Glutamatergic neuron (in vitro differentiated cells): Measurements from ENCODE around the gene GCC2. TPM values are rescaled to one million over a fixed set of nuclear protein-coding genes. Genes with fewer than 3 reads are reported as not detected.

ENCODE experiments used
- DNase-seq: peaks from one replicate; pipeline ENCODE4 v3.0.0; 2022
- H3K27ac Mint-ChIP-seq: one replicate; pipeline ENCODE4 v1.8.0; 2020; ENCODE audit warnings: mild to moderate bottlenecking, mixed read lengths, inconsistent platforms; ENCODE audit not compliant: unreplicated experiment
- H3K27me3 Mint-ChIP-seq: one replicate; pipeline ENCODE4 v1.8.0; 2020; ENCODE audit warnings: mild to moderate bottlenecking, moderate library complexity, mixed read lengths, inconsistent platforms; ENCODE audit not compliant: unreplicated experiment
- H3K36me3 Mint-ChIP-seq: one replicate; pipeline ENCODE4 v1.8.0; 2020; ENCODE audit warnings: mild to moderate bottlenecking, mixed read lengths, inconsistent platforms; ENCODE audit not compliant: unreplicated experiment
- H3K4me1 Mint-ChIP-seq: one replicate; pipeline ENCODE4 v1.8.0; 2020; ENCODE audit warnings: mild to moderate bottlenecking, low read depth, mixed read lengths, inconsistent platforms; ENCODE audit not compliant: unreplicated experiment
- H3K4me3 Mint-ChIP-seq: one replicate; pipeline ENCODE4 v1.8.0; 2020; ENCODE audit warnings: mild to moderate bottlenecking, mixed read lengths, inconsistent platforms; ENCODE audit not compliant: unreplicated experiment
- H3K9me3 Mint-ChIP-seq: one replicate; pipeline ENCODE4 v1.8.0; 2020; ENCODE audit warnings: mild to moderate bottlenecking, moderate library complexity, mixed read lengths, inconsistent platforms; ENCODE audit not compliant: unreplicated experiment
- total RNA-seq: library from RNA; stranded (reverse); fragmentation: NEBNext Ultra II Directional; extraction: Animal tissue kit (Norgen Biotek cat#: 25700); gene quantifications from one replicate; pipeline ENCODE4 v1.2.1, GENCODE V29; 2021; ENCODE audit not compliant: unreplicated experiment
- TF ChIP-seq, protein P1 (sequence below): fragments of 200-600 bp; sonication (generic); IDR thresholded peaks from one replicate; pipeline ENCODE4 v1.5.0; 2021; ENCODE audit not compliant: partially characterized antibody, unreplicated experiment

Gene GCC2
- total RNA-seq, 1 donor from 2014 or later = 36.0 TPM

GRCh38 chr2:108547606-108548005 is 98.6 kb downstream of the GCC2 start:
- Mint-ChIP-seq H3K27ac (no peak overlapping the region), H3K4me1 (no peaks in the 10 kb centered on the region), H3K27me3 (no peaks in the 10 kb centered on the region), H3K36me3 (peaks cover 3% of the 10 kb centered on the region), H3K4me3 (no peak overlapping the region), H3K9me3 (no peaks in the 10 kb centered on the region)
- TF ChIP-seq, protein P1, sequence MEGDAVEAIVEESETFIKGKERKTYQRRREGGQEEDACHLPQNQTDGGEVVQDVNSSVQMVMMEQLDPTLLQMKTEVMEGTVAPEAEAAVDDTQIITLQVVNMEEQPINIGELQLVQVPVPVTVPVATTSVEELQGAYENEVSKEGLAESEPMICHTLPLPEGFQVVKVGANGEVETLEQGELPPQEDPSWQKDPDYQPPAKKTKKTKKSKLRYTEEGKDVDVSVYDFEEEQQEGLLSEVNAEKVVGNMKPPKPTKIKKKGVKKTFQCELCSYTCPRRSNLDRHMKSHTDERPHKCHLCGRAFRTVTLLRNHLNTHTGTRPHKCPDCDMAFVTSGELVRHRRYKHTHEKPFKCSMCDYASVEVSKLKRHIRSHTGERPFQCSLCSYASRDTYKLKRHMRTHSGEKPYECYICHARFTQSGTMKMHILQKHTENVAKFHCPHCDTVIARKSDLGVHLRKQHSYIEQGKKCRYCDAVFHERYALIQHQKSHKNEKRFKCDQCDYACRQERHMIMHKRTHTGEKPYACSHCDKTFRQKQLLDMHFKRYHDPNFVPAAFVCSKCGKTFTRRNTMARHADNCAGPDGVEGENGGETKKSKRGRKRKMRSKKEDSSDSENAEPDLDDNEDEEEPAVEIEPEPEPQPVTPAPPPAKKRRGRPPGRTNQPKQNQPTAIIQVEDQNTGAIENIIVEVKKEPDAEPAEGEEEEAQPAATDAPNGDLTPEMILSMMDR = no peak
- DNase-seq = no peak

DNA sequence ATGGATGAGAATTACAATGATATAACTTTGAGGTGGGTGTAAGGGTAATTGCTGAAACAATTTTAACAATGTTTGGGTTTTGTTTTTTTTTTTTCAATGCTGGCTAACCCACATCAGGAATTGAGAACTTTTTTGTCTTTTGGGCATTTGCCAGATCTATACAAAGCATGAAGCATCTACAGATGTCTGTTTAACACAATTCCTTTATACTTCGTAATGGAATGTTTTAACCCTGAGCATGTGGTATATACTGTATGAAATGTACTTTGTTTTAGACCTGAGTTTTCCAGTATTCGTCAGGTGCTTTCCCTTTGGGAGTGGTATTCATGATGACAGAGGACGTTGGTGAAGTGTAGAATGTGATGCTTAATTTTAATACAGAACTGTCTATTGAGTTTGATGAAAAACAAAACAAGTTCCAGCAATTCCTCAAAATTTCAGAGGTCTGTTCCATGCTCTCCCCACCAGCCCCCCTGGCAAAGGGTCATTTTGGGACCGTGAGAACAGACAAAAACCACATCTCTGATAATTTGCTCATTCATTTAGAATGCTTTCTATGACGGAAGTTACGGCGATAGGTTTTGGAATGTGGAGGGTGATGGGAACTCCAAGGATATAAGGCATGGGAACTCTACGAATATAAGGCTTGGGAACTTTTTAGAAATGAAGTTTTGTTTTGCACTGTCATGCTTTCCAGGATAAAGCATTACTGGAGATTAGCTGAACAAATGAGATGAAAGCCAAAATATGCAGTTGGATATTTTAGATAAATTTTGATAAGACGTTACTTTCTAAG is 99.4 kb downstream of the GCC2 start:
- H3K4me1 Mint-ChIP-seq = peaks cover 2% of the 10 kb centered on the region
- no peaks in the 10 kb centered on the region for H3K36me3 Mint-ChIP-seq
- no peaks in the 10 kb centered on the region for H3K9me3 Mint-ChIP-seq
- H3K4me3 Mint-ChIP-seq = no peak overlapping the region
- no peak overlapping the region for H3K27ac Mint-ChIP-seq
- TF ChIP-seq, protein P1 = no peak
- DNase-seq = no peak
- H3K27me3 Mint-ChIP-seq = no peaks in the 10 kb centered on the region

DNA sequence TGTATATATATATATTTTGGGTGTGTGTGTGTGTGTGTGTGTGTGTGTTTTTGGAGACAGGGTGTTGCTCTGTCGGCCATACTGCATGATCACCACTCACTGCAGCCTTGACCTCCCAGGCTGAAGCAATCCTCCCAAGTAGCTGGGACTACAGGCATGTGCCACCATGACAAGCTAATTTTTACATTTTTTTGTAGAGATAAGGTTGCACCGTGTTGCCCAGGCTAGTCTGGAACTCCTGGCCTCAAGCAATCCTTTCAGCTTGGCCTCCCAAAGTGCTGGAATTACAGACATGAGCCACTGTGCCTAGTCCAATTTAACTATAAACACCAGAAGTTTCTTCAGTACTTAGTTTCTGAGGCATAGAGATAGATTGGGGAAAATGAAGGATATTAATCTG is 103.6 kb downstream of the GCC2 start:
- no peak for DNase-seq
- Mint-ChIP-seq H3K9me3 (no peaks in the 10 kb centered on the region), H3K36me3 (no peaks in the 10 kb centered on the region), H3K27me3 (no peaks in the 10 kb centered on the region), H3K27ac (no peak overlapping the region), H3K4me3 (no peak overlapping the region), H3K4me1 (peaks cover 13% of the 10 kb centered on the region)
- TF ChIP-seq, protein P1 = no peak

GRCh38 chr2:108553209-108553919 is 104.4 kb downstream of the GCC2 start:
- Mint-ChIP-seq H3K4me1 (peaks cover 13% of the 10 kb centered on the region), H3K9me3 (no peaks in the 10 kb centered on the region), H3K36me3 (no peaks in the 10 kb centered on the region), H3K27ac (no peak overlapping the region), H3K27me3 (peaks cover 2% of the 10 kb centered on the region), H3K4me3 (no peak overlapping the region)
- no peak for DNase-seq
- TF ChIP-seq, protein P1 = no peak

DNA sequence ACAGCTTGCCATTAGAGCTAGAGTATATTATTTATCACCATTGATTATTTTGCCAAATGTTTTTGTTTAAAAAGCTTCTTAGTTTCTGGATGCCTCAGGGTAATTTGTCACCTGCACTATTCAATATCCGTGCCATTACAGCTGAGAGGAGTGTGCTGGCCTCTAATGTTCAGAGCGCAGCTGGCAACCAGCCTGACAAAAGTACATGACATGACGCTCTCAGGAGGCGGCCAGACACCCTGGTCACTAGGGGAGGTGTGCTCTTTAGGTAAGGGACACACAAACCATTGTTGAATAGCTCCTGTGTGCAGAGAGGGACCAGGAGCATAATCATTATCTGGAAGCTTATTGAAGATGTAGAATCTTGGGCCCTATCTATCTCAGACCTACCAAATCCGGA is 105.5 kb downstream of the GCC2 start:
- TF ChIP-seq, protein P1 = no peak
- Mint-ChIP-seq H3K36me3 (no peaks in the 10 kb centered on the region), H3K9me3 (no peaks in the 10 kb centered on the region), H3K27ac (no peak overlapping the region), H3K4me3 (no peak overlapping the region), H3K4me1 (peaks cover 13% of the 10 kb centered on the region), H3K27me3 (peaks cover 2% of the 10 kb centered on the region)
- DNase-seq = no peak
